ENCODE data around the gene TREM1. TPM values are rescaled to one million over a fixed set of nuclear protein-coding genes. Genes with fewer than 3 reads are reported as not detected.

Gene TREM1
- total and polyA plus RNA-seq, 2 donors (not counting 3 experiments of a cell fraction or from before 2014, with no cell fraction given): not detected

DNA sequence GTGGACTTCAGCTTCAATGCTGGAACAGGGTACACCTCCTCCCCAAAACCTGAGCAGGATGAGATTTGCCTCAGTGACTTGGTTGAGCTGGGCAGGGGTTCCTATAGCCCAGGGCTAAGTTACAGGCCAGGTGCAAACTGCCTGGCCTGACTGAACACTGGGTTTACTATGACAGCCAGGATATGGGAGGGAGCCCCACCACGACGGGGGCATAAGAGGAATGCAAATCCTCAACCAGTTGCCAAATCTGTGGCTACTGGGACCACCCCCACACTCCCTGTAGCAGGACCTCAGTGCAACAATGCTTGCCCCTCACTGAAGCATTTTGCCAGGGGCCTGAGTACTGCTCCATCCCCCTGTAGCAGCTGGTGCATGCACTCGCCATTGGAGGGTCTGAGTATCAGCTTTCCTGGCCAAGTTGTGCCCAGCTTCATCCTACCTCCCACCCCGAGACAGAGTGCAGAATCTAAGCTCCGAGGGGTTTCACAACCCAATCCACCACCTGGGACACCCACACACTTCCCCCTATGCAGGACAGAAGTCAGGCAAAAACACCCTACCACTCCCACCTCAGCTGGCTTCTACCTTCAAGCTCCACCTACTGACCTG, 30.7 kb downstream of the TREM1 start:
- dilution Hi-C loops (cut with MboI; ENCODE audit: extremely low pct_ligation_motif_present, low sequenced_read_pairs): no loop called here
- H3K9me3 ChIP-seq (replicated peaks; ENCODE audit: control insufficient read depth, insufficient read depth, low read length): no peaks in the 10 kb centered on the region
- H3K4me3 ChIP-seq (replicated peaks in 1 of 3; ENCODE audit: insufficient read depth in 1 of 3, low read depth in 1 of 3, low read length in 3 of 3): no peak overlapping the region
- BruUV-seq (replicated peaks): no TSS peak
- intact Hi-C loops (cut with micrococcal nuclease): no loop called here
- TF ChIP-seq JUN (IDR thresholded peaks at IDR 0.05; ENCODE audit: borderline replicate concordance, insufficient read depth, insufficient read length, low read depth): no peak
- TF ChIP-seq FOS (IDR thresholded peaks at IDR 0.05; ENCODE audit: borderline replicate concordance, insufficient read depth, low read length): no peak
- TF ChIP-seq MYC (IDR thresholded peaks at IDR 0.05; ENCODE audit: low read depth, low read length): no peak
- H3K4me2 ChIP-seq (ENCODE audit: insufficient read depth, low read length): no peak overlapping the region
- ChIA-PET CTCF (no interaction called here), POLR2A (no interaction called here)
- no peak overlapping the region for H3K27ac ChIP-seq (ENCODE audit: insufficient read depth, low read depth, low read length)
- H3K4me1 ChIP-seq (ENCODE audit: control insufficient read depth, extremely low read depth, insufficient read depth, low read length): no peaks in the 10 kb centered on the region
- no peaks in the 10 kb centered on the region for H3K9me1 ChIP-seq (replicated peaks; ENCODE audit: control insufficient read depth, extremely low read depth, insufficient read depth, low read length)
- DNase-seq (ENCODE audit: low read depth, low spot score) (no peak), FAIRE-seq (no peak)
- H3K36me3 ChIP-seq (ENCODE audit: control insufficient read depth in 2 of 2, extremely low read depth in 1 of 2, insufficient read depth in 2 of 2, low read length in 2 of 2): no peaks in the 10 kb centered on the region
- no peak overlapping the region for H3K9ac ChIP-seq (replicated peaks; ENCODE audit: extremely low read depth, insufficient read depth, low read length)
- no peak overlapping the region for H2AFZ ChIP-seq (ENCODE audit: low read depth, low read length)
- H3K27me3 ChIP-seq (ENCODE audit: control insufficient read depth in 2 of 2, insufficient read depth in 2 of 2, low read length in 2 of 2): peaks cover 0 to 3% of the 10 kb centered on the region in 2 experiments
- H4K20me1 ChIP-seq (replicated peaks; ENCODE audit: control insufficient read depth, extremely low read depth, insufficient read depth, low read length): no peaks in the 10 kb centered on the region
- H3K79me2 ChIP-seq (ENCODE audit: control insufficient read depth, insufficient read depth, low read length): no peaks in the 10 kb centered on the region

DNA sequence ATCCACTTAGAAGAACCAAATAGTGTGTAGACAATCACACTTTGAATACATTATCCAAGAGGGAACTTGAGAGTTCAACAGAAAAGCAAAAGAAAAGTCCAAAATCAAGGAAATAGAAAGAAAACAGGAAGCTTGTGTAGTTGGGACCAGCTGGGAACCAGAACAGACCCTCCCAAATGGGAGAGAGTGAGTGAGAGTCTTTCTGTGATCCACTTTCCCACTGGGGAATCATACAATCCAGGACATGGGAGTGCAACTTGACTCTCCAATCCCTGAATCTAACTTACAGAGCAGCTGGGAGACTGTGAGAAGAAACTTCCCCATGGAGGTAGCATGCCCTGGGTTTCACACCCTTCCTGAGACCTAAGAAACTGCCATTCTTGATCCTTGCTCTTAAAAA, 31.4 kb downstream of the TREM1 start:
- Histone ChIP-seq H3K4me1 (ENCODE audit: control insufficient read depth, extremely low read depth, insufficient read depth, low read length) (no peaks in the 10 kb centered on the region), H3K27me3 (ENCODE audit: control insufficient read depth in 2 of 2, insufficient read depth in 2 of 2, low read length in 2 of 2) (peaks cover 0 to 3% of the 10 kb centered on the region in 2 experiments), H2AFZ (ENCODE audit: low read depth, low read length) (no peak overlapping the region), H3K4me2 (ENCODE audit: insufficient read depth, low read length) (no peak overlapping the region), H3K9me1 (replicated peaks; ENCODE audit: control insufficient read depth, extremely low read depth, insufficient read depth, low read length) (no peaks in the 10 kb centered on the region), H4K20me1 (replicated peaks; ENCODE audit: control insufficient read depth, extremely low read depth, insufficient read depth, low read length) (no peaks in the 10 kb centered on the region), H3K9ac (replicated peaks; ENCODE audit: extremely low read depth, insufficient read depth, low read length) (no peak overlapping the region), H3K79me2 (ENCODE audit: control insufficient read depth, insufficient read depth, low read length) (no peaks in the 10 kb centered on the region), H3K4me3 (replicated peaks in 1 of 3; ENCODE audit: insufficient read depth in 1 of 3, low read depth in 1 of 3, low read length in 3 of 3) (no peak overlapping the region), H3K27ac (ENCODE audit: insufficient read depth, low read depth, low read length) (no peak overlapping the region), H3K36me3 (ENCODE audit: control insufficient read depth in 2 of 2, extremely low read depth in 1 of 2, insufficient read depth in 2 of 2, low read length in 2 of 2) (no peaks in the 10 kb centered on the region), H3K9me3 (replicated peaks; ENCODE audit: control insufficient read depth, insufficient read depth, low read length) (no peaks in the 10 kb centered on the region)
- intact Hi-C loops (cut with micrococcal nuclease): no loop called here
- POLR2A ChIA-PET: no interaction called here
- dilution Hi-C loops (cut with MboI; ENCODE audit: extremely low pct_ligation_motif_present, low sequenced_read_pairs): no loop called here
- no peak for DNase-seq (ENCODE audit: low read depth, low spot score)
- no peak for TF ChIP-seq EZH2 (IDR thresholded peaks at IDR 0.05; ENCODE audit: borderline replicate concordance, low read depth, low read length, severe bottlenecking)
- no peak for TF ChIP-seq GATA2 (IDR thresholded peaks at IDR 0.05; ENCODE audit: insufficient read depth, insufficient read length, low read depth, low read length)
- TF ChIP-seq, protein P1, sequence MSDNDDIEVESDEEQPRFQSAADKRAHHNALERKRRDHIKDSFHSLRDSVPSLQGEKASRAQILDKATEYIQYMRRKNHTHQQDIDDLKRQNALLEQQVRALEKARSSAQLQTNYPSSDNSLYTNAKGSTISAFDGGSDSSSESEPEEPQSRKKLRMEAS (IDR thresholded peaks at IDR 0.05; ENCODE audit: insufficient read depth, insufficient read length): no peak
- TF ChIP-seq JUN (IDR thresholded peaks at IDR 0.05; ENCODE audit: borderline replicate concordance, insufficient read depth, insufficient read length, low read depth): no peak
- TF ChIP-seq CTCF (IDR thresholded peaks at IDR 0.05; ENCODE audit: extremely low read depth in 1 of 2, insufficient read depth in 1 of 2, low read depth in 1 of 2, low read length in 2 of 2): no peak
- TF ChIP-seq POLR2A (IDR thresholded peaks at IDR 0.05; ENCODE audit: low read depth, low read length): no peak
- TF ChIP-seq POLR2AphosphoS5 (IDR thresholded peaks at IDR 0.05; ENCODE audit: insufficient read depth, low read depth, low read length): no peak
- FAIRE-seq: no peak
- no TSS peak for BruUV-seq (replicated peaks)
- CTCF ChIA-PET: no interaction called here

Data from endothelial cell of umbilical vein (primary cell).